GM21447 (cell line): ENCODE results near the gene DBNDD1.

ENCODE experiments used
- ATAC-seq: cut with Tn5 transposase; IDR thresholded peaks from one replicate; pipeline ENCODE4 v1.9.1; 2021; ENCODE audit not compliant: unreplicated experiment

Gene DBNDD1

DNA sequence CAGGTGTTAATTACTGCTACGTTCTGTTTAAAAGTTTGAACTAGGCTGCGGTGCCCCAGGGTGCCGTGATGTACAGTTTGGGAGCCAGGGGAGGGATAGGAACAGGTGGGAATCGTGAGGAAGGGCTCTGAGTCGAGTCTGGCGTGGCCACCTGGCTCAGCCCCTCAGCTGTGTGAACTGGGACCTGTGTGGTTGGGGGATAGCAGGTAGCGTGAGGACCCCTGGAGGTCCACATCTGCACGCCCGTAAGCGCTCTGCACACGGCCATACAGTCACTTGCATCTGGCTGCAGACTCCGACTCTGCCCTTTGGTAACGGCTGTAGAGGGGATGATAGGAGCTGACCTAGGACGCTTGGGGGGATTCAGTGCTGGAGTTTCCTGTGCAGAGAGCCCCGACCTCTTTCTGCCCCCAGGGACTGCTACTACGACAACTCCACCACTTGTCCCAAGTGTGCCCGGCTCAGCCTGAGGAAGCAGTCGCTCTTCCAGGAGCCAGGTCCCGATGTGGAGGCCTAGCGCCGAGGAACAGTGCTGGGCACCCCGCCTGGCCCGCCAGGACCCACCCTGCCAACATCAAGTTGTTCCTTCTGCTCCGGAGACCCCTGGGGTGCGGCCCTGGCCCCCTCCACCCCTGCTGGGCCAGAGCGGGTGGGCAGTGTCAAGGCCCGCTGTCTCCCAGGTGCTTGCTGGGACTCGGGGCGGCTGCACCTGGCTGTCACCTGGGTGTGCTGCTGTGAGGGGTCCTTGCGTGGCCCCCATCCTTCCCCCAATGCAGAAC is 53.6 kb downstream of the DBNDD1 start:
- no peak for ATAC-seq

DNA sequence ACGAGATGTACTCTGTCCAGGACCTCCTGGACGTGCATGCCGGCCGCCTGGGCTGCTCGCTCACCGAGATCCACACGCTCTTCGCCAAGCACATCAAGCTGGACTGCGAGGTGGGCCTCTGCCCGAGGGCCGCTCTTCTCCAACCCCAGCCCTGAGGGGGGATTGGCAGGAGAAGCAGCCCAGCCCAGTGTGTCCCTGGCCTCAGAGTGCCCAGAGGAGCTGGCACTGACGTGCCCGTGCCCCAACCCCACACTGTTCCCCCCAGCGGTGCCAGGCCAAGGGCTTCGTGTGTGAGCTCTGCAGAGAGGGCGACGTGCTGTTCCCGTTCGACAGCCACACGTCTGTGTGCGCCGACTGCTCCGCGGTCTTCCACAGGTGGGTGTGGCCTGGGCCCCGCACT is 55.1 kb downstream of the DBNDD1 start:
- no peak for ATAC-seq

DNA sequence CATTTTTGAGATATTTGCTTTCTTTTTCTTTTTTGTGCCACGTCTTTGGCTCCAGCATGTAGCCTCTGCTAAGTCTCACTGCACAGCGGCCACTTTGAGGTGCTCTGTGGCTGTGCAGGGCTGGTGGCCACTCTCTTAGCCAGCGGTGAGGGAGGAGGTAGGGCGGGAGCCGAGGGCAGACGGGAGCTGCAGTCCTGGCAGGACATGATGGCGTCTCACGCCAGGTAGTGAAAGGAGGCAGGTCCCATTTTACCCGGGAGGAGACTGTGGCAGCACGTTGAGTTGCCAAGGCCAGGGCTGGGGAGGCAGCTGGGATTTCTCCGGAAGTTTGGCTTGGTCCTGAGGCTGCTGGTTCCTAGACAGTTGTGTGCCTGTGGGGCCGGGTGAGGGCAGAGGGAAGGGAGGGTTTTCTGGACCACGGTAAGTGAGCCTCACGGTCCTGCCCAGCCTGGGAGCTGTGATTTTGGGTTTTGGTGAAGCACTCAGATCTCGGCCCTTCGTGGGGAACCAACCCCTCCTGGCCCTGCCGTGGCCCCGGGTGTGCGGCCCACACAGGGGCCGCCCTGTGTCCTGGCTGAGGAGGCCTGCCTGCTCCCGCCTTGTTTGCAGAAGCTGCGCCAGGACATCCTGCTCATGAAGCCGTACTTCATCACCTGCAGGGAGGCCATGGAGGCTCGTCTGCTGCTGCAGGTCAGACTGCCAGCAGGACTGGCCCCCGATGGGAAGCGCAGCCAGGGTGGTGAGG is 56.3 kb downstream of the DBNDD1 start:
- ATAC-seq = no peak

DNA sequence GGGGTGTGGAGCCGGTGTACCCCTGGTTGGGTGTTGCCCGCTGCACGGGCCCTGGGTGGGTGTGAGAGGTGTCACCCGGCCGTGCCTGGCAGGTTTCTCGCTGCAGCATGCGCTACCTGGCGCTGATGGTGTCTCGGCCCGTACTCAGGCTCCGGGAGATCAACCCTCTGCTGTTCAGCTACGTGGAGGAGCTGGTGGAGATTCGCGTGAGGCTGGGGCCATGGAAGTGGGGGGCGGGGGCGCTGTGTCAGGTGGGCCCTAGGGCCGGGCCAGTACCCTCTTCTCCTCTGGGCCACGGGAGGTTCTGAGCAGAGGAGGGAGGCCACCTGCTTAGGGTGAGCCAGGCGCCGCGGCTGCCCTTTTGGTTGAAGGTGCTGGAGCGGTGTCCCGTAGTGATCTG is 57.3 kb downstream of the DBNDD1 start:
- no peak for ATAC-seq

DNA sequence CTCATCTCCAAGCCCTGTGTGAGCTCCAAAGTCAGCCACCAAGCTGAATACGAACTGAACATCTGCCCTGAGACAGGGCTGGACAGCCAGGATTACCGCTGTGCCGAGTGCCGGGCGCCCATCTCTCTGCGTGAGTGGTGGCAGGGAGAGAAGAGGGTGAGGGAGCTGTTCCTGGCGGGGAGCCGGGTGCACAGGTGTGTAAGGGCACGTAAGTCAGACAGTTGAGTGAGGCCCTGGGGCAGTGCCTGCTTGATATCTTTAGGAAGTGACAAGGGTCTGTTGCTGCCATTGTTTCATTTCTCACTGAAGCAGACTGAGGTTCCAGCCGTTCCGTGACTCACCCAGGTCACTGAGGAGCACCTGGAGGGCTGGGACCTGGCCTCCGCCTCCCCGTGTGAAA is 58.3 kb downstream of the DBNDD1 start:
- no peak for ATAC-seq

DNA sequence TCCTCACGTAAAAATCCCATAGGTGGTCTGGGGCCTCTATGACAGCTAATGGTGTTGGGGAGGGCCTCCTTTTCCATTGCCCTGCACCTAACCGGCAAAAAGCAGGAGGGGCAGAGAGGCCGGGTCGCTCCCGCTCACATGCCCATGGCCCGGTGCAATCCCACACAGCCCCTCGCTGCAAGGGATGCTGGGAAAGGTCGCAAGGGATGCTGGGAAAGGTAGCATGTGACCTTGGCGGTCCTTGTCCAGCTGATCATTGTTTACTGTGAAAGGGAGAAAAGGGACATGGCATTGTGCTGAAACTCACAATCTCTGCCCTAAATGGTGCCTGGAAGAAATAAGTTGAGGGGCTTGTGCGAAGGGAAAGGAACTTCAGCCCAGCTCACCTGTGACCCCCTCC is 60.7 kb downstream of the DBNDD1 start:
- ATAC-seq = no peak

DNA sequence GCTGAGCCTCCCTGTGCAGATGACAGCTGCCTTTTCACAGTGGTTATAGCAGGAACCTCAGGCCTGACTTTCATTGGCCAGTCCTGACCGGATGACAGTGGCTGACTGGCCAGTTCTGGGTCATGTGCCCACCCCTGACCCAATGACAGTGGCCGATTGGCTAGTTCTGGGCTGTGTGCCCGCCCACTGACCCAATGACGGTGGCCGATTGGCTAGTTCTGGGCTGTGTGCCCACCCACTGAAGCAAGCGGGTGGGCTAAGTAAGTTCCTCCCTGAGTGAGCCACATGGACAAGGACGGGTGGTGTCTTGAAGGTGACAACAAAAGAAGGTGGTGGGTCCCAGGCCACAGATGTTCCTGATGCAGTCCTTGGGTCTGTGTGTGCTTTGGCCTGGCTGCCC is 61.2 kb downstream of the DBNDD1 start:
- ATAC-seq = no peak

DNA sequence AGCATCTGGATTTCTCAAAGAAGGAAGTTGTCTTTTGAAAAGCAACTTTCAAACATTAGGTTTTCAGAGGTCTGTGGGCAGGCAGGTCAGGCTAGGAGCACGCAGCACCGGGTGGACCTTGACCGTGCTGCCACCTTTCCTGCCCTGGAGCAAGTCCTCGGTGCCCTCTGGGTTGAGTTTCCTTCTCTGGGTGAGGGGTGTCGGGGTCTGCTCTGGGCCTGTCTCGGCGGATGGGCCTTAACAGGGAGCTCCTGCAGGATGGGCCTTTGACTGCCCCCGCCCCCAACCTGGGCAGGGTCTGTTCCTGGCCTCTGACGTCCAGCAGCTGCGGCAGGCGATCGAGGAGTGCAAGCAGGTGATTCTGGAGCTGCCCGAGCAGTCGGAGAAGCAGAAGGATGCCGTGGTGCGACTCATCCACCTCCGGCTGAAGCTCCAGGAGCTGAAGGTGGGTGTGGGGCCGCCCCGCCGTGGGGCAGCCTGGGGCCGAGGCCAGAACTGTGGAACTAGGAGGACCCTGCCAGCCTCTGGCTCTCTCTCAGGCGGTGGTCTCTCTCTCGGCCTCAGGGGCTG is 62.0 kb downstream of the DBNDD1 start:
- ATAC-seq = no peak

DNA sequence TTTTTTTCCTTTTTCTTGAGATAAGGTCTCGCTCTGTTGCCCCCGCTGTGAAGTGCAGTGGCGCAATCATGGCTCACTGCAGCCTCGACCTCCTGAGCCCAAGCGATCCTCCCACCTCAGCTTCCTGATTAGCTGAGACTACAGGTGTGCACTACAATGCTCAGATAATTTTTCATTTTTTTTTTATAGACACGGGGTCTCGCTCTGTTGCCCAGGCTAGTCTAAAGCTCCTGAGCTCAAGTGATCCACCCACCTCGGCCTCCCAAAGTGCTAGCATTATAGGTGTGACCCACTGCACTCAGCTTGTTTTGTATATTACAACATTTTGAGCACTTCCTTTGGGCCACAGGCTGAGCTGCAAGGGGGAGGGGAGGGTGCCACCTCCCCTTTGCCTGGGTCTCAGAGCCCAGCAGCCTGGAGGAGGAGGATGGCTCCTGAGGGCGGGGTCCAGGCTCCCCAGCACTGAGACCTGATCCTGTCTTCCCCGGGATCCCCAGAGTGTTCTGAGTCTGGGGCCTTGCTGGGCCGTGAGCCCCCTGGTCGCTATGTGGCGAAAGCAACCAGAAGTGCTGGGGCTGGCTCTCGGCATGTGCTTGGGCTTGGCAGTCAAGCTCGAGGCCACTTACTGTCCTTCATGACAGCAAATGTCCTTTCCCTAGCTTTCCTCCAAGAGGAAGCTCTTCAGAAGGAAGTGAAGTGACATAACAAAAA is 62.6 kb downstream of the DBNDD1 start:
- ATAC-seq = no peak

DNA sequence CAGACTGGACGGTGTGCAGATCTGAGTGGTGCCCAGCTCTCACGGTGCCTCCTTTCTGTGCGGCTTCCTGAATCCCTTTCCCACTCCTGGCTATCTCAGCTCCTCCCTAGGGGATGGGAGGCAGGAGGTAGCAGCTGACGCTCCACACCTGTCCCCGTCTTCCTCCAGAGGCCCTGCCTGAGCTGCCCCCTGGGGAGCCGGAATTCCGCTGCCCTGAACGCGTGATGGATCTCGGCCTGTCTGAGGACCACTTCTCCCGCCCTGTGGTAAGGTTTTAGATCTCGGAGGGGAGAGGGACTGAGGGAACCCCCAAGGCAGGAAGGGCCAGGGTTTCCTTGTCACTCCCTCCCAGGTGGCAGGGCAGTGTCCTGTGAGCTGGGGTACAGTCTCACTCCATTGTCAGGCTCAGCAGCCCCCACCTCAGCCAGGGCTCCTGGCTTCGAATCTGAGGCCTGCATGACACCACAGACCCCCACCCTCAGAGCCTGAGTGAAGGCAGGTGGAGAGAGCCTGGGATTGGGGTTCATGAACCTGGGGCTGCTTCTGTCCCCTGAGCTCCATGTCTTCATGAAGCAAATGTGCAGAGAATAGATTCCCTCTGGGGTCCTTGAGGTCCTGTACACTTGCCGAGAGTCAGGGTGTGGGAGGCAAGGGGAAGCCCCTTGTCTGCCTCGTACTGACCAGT is 64.1 kb downstream of the DBNDD1 start:
- no peak for ATAC-seq
